Immature natural killer cell (primary cell): Measurements from ENCODE around the gene VGLL3. TPM values are rescaled to one million over a fixed set of nuclear protein-coding genes. Genes with fewer than 3 reads are reported as not detected.
"Not testable (repeated sequence)": the region's sequence is repeated elsewhere in the genome, so short reads cannot be mapped to it uniquely, and the experiment has no call there.

Source experiments
- DNase-seq, 3 donors: peaks; one replicate each; pipeline ENCODE4 v3.0.0; 2022; ENCODE audit warnings: mixed read lengths in 1 of 3
- H3K27ac Mint-ChIP-seq, 6 donors: one replicate each; pipeline ENCODE4 v1.8.0; 2020; ENCODE audit warnings: mixed read lengths in 6 of 6, mild to moderate bottlenecking in 5 of 6, inconsistent platforms in 4 of 6, moderate library complexity in 3 of 6
- H3K27me3 Mint-ChIP-seq, 3 donors: one replicate each; pipeline ENCODE4 v1.8.0; 2020 to 2021; ENCODE audit warnings: low read depth in 3 of 3, mild to moderate bottlenecking in 3 of 3, mixed read lengths in 3 of 3, moderate library complexity in 3 of 3, inconsistent platforms in 1 of 3
- H3K36me3 Mint-ChIP-seq, 3 donors: one replicate each; pipeline ENCODE4 v1.8.0; 2020; ENCODE audit warnings: mixed read lengths in 3 of 3, inconsistent platforms in 2 of 3, mild to moderate bottlenecking in 2 of 3
- H3K4me1 Mint-ChIP-seq, 2 donors: one replicate each; pipeline ENCODE4 v1.8.0; 2020; ENCODE audit warnings: inconsistent platforms in 2 of 2, mild to moderate bottlenecking in 2 of 2, mixed read lengths in 2 of 2, moderate library complexity in 1 of 2
- H3K4me3 Mint-ChIP-seq, 5 donors: one replicate each; pipeline ENCODE4 v1.8.0; 2020; ENCODE audit warnings: mild to moderate bottlenecking in 5 of 5, mixed read lengths in 5 of 5, inconsistent platforms in 3 of 5, moderate library complexity in 3 of 5
- H3K9me3 Mint-ChIP-seq, 6 donors: one replicate each; pipeline ENCODE4 v1.8.0; 2020; ENCODE audit warnings: mild to moderate bottlenecking in 6 of 6, mixed read lengths in 6 of 6, inconsistent platforms in 4 of 6, moderate library complexity in 3 of 6
- polyA plus RNA-seq, 3 donors: library from polyadenylated mRNA; unstranded; fragments of 300-500 nt; fragmentation: Illumina TruSeq; gene quantifications; one replicate each; pipeline ENCODE4 v1.2.3, GENCODE V29; 2021

Gene VGLL3
- polyA plus RNA-seq, 3 donors from 2014 or later = not detected

GRCh38 chr3:86984271-86984670, 6.7 kb downstream of the VGLL3 start:
- no peaks in the 10 kb centered on the region for H3K4me1 Mint-ChIP-seq
- H3K4me3 Mint-ChIP-seq = no peak overlapping the region
- peaks cover 0 to 5% (median 0%) of the 10 kb centered on the region in 6 donors for H3K9me3 Mint-ChIP-seq
- H3K27me3 Mint-ChIP-seq = no peaks in the 10 kb centered on the region
- DNase-seq = no peak
- no peaks in the 10 kb centered on the region for H3K36me3 Mint-ChIP-seq
- H3K27ac Mint-ChIP-seq = no peak overlapping the region

DNA sequence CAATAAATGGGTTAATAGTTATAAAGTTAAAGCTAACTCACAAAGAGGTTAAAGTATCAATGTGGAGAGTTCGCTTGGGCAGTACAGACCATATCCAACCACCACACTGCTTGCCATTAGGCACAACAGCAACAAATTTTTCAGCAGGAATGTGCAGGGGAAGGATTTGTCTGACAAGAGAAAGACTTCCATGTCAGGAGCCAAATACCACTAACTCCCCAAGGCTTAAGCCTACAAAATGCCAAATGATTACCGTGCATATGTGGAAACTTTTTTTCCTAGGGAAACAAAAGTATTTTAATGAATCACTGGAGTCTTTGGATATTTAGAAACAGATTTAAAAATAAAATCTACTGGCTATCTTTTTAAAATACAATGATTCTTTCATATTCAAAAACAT, 8.1 kb downstream of the VGLL3 start:
- no peaks in the 10 kb centered on the region for H3K4me1 Mint-ChIP-seq
- peaks cover 0 to 7% (median under 1%) of the 10 kb centered on the region in 6 donors for H3K9me3 Mint-ChIP-seq
- H3K4me3 Mint-ChIP-seq = no peak overlapping the region
- H3K27me3 Mint-ChIP-seq = no peaks in the 10 kb centered on the region
- H3K36me3 Mint-ChIP-seq = no peaks in the 10 kb centered on the region
- no peak overlapping the region for H3K27ac Mint-ChIP-seq
- DNase-seq = no peak

- Mint-ChIP-seq H3K27me3 (no peaks in the 10 kb centered on the region), H3K9me3 (peaks cover 0 to 11% (median 6%) of the 10 kb centered on the region in 6 donors), H3K4me1 (no peaks in the 10 kb centered on the region), H3K4me3 (no peak overlapping the region), H3K36me3 (no peaks in the 10 kb centered on the region), H3K27ac (no peak overlapping the region)
- DNase-seq = no peak
Measured at GRCh38 chr3:86978111-86978551, 12.8 kb downstream of the VGLL3 start.

DNA sequence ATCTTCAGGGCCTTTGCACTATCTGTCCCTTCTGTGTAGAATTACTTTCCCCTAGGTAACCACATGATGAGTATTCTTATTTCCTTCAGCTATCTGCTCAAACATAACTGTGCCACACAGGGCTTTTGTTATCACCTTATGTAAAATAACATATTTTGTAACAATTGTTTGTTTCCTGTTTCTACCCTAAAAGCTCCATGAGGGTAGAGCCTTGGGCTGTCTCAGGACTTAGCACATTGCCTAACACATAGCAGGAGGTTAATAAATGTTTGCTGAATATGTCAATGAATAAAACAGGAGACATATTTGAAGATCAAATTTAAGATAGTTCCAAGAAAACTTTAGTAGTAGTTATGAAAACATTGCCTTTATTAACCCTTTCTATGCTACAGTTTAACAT, 14.7 kb downstream of the VGLL3 start:
- no peaks in the 10 kb centered on the region for H3K27me3 Mint-ChIP-seq
- H3K27ac Mint-ChIP-seq = no peak overlapping the region
- H3K9me3 Mint-ChIP-seq = peaks cover 0 to 11% (median 6%) of the 10 kb centered on the region in 6 donors
- DNase-seq = no peak
- no peak overlapping the region for H3K4me3 Mint-ChIP-seq
- H3K4me1 Mint-ChIP-seq = no peaks in the 10 kb centered on the region
- no peaks in the 10 kb centered on the region for H3K36me3 Mint-ChIP-seq

GRCh38 chr3:86974177-86974576, 16.8 kb downstream of the VGLL3 start:
- H3K27me3 Mint-ChIP-seq, H3K4me1 Mint-ChIP-seq, H3K27ac Mint-ChIP-seq, H3K4me3 Mint-ChIP-seq, DNase-seq, H3K36me3 Mint-ChIP-seq: not testable (repeated sequence)
- H3K9me3 Mint-ChIP-seq = peaks cover 0 to 13% (median 7%) of the 10 kb centered on the region in 6 donors

DNA sequence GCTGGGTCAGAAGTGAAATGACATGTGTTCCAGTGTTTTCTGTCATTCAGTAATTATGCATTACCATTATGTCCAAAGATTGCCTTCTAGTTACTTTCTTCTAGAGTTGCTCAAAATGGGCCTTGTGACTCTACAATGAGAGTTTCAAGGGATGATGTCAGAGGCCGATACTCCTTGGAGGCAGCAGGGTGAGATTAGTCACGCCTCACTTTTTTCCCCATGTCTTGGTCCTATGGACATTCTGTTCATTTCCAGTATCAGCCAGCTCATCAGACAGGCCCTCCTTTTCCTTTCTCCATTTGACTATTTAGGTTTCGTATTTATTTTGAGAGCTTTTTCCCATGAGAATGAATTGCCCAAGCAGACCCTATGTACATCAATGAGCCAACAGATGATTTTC, 17.5 kb downstream of the VGLL3 start:
- H3K4me3 Mint-ChIP-seq = no peak overlapping the region
- peaks cover 0 to 13% (median 3%) of the 10 kb centered on the region in 6 donors for H3K9me3 Mint-ChIP-seq
- DNase-seq = no peak
- H3K27me3 Mint-ChIP-seq = peaks cover 0 to 3% (median 0%) of the 10 kb centered on the region in 3 donors
- no peak overlapping the region for H3K27ac Mint-ChIP-seq
- no peaks in the 10 kb centered on the region for H3K4me1 Mint-ChIP-seq
- H3K36me3 Mint-ChIP-seq = no peaks in the 10 kb centered on the region

- no peak overlapping the region for H3K4me3 Mint-ChIP-seq
- no peaks in the 10 kb centered on the region for H3K4me1 Mint-ChIP-seq
- DNase-seq = no peak
- H3K9me3 Mint-ChIP-seq = peaks cover 0 to 17% (median 5%) of the 10 kb centered on the region in 6 donors
- no peak overlapping the region for H3K27ac Mint-ChIP-seq
- H3K27me3 Mint-ChIP-seq = peaks cover 0 to 3% (median 0%) of the 10 kb centered on the region in 3 donors
- no peaks in the 10 kb centered on the region for H3K36me3 Mint-ChIP-seq
Measured at GRCh38 chr3:86969500-86970189, 21.3 kb downstream of the VGLL3 start.

DNA sequence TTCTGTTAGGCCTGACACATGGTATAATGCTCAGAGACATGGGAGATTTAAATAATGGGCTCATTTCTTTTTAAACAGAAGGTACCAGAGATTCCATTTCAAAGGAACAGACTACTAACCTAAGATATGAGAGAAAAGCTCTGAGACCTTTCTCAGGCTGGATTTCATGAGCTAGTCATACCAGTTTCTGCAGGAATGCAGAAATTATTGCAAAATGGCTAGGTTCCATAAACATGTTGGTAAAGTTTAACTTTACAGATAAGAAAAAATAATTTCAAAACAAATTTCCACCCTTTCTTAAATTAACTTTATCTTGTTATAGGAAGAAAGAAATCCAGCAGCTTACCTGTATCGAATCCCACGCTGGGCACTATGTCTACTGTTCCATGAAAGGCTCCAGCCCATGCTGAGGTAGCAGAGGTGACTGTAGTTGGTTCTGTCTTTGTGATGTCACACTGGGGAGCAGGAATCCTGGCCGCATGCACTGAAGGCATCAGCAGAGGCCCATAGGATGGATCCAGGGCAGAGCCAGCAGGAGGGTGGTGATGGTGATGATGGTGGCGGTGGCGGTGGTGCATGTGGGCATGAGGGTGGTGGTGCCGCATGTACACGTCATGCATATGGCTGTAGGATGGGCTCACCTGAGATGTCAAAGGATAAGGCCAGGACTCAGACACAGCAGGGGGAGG, 22.6 kb downstream of the VGLL3 start:
- DNase-seq = no peak

GRCh38 chr3:86967062-86967461, 23.9 kb downstream of the VGLL3 start:
- Mint-ChIP-seq H3K4me3 (no peak overlapping the region), H3K27ac (no peak overlapping the region), H3K27me3 (peaks cover 0 to 3% (median 0%) of the 10 kb centered on the region in 3 donors), H3K4me1 (no peaks in the 10 kb centered on the region), H3K9me3 (peaks cover 0 to 15% (median 10%) of the 10 kb centered on the region in 6 donors), H3K36me3 (no peaks in the 10 kb centered on the region)
- DNase-seq = no peak

More for the DNA sequence above, 22.6 kb downstream of the VGLL3 start:
- Mint-ChIP-seq H3K9me3 (peaks cover 0 to 14% (median 7%) of the 10 kb centered on the region in 6 donors), H3K36me3 (no peaks in the 10 kb centered on the region), H3K27me3 (peaks cover 0 to 3% (median 0%) of the 10 kb centered on the region in 3 donors), H3K4me1 (no peaks in the 10 kb centered on the region), H3K27ac (no peak overlapping the region), H3K4me3 (no peak overlapping the region)

DNA sequence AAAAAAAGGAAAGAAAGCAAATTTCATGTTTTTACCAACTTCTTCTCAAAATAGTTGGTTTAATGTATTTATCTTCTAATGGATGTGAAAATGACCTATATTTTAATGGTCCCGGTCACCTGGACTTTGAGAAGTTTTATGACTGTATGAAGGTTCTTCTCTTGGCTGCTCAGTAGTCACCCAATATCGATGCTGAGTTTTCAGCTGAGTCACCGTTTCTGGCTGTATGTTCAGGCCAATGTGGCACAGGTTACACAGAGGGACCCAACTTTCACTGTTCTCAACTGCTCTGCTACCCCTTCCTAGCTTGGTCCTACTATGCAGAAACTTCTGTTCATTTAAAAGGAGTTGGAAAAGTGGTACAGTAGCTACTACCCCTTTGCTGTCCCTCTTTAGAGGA, 25.8 kb downstream of the VGLL3 start:
- H3K4me3 Mint-ChIP-seq = no peak overlapping the region
- no peaks in the 10 kb centered on the region for H3K36me3 Mint-ChIP-seq
- H3K27ac Mint-ChIP-seq = no peak overlapping the region

GRCh38 chr3:86963611-86964010, 27.3 kb downstream of the VGLL3 start:
- Mint-ChIP-seq H3K36me3 (no peaks in the 10 kb centered on the region), H3K9me3 (peaks cover 0 to 15% (median 7%) of the 10 kb centered on the region in 6 donors), H3K27me3 (peaks cover 0 to under 1% (median 0%) of the 10 kb centered on the region in 3 donors), H3K27ac (no peak overlapping the region), H3K4me3 (no peak overlapping the region), H3K4me1 (no peaks in the 10 kb centered on the region)
- DNase-seq = no peak

More for the DNA sequence above, 25.8 kb downstream of the VGLL3 start:
- DNase-seq = no peak
- Mint-ChIP-seq H3K9me3 (peaks cover 0 to 15% (median 10%) of the 10 kb centered on the region in 6 donors), H3K4me1 (no peaks in the 10 kb centered on the region), H3K27me3 (peaks cover 0 to 3% (median 0%) of the 10 kb centered on the region in 3 donors)

DNA sequence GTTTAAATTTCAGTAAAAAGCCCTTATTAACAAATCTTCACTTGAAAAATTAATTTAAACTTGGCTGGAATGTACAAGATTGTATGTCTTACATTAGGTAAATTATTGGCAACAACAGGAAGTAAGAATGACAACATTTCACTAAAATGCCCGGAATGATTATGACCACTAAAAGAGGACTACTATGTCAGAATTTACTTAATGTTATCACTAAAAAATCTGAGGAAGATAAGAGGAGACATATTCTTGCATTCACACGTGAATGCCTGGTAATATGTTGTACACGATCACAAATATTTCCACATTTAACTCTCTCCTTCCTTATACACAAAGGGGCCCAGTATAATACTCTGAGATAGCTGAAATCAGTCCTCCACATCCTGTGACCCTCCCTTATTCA, 29.7 kb downstream of the VGLL3 start:
- Mint-ChIP-seq H3K4me3 (no peak overlapping the region), H3K27me3 (peaks cover 0 to 3% (median 0%) of the 10 kb centered on the region in 3 donors), H3K36me3 (no peaks in the 10 kb centered on the region), H3K4me1 (no peaks in the 10 kb centered on the region), H3K27ac (no peak overlapping the region), H3K9me3 (peaks cover 0 to 16% (median 3%) of the 10 kb centered on the region in 6 donors)
- no peak for DNase-seq

GRCh38 chr3:86960550-86960949, 30.4 kb downstream of the VGLL3 start:
- no peak for DNase-seq
- Mint-ChIP-seq H3K9me3 (peaks cover 0 to 15% (median 3%) of the 10 kb centered on the region in 6 donors), H3K4me3 (no peak overlapping the region), H3K36me3 (no peaks in the 10 kb centered on the region), H3K27me3 (peaks cover 0 to 3% (median 0%) of the 10 kb centered on the region in 3 donors), H3K4me1 (no peaks in the 10 kb centered on the region), H3K27ac (no peak overlapping the region)

DNA sequence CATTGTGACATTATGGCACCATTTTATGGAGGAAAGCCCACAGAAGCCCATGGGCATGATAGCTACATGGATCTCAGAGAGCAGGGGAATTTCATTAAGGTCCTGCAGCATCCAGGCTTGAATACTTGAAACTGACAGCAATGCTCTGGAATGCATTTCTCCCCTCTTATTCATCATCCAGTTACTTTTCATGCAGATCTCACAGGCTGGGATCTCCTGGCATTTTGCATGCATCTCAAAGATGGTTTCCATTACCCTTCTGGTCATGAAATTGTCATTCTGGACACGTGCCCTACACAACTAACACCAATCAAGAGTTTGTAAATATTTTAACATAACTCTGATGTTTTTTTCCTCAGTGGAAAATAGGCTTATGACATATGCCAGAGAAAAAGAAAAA, 32.4 kb downstream of the VGLL3 start:
- no peak overlapping the region for H3K4me3 Mint-ChIP-seq
- H3K27ac Mint-ChIP-seq = no peak overlapping the region
- no peaks in the 10 kb centered on the region for H3K4me1 Mint-ChIP-seq
- H3K36me3 Mint-ChIP-seq = no peaks in the 10 kb centered on the region
- peaks cover 0 to 12% (median 4%) of the 10 kb centered on the region in 6 donors for H3K9me3 Mint-ChIP-seq
- no peak for DNase-seq
- peaks cover 0 to 3% (median 0%) of the 10 kb centered on the region in 3 donors for H3K27me3 Mint-ChIP-seq
